SK-MEL-5 (cell line): ENCODE measurements around the gene VWA5B1. TPM values are rescaled to one million over a fixed set of nuclear protein-coding genes. Genes with fewer than 3 reads are reported as not detected.

Source experiments
- DNase-seq: peaks from one replicate; pipeline ENCODE4 v3.0.0-alpha.2; 2016; ENCODE audit warnings: low read depth, low spot score
- in situ Hi-C: cut with HindIII; loops from 2 replicates; pipeline ENCODE4 v1.10.0; 2016; ENCODE audit warnings: low sequenced_read_pairs, high pct_unique_total_duplicates, low pct_unique_long_range_greater_than_20kb
- total RNA-seq: library from RNA; depleted of rRNA; stranded (reverse); fragments of >200 nt; shearing (Covaris generic); gene quantifications from 2 replicates; pipeline ENCODE4 v1.2.3, GENCODE V29; 2014

VWA5B1 gene
- total RNA-seq, 1 experiment from 2014 or later, result not detected

- in situ Hi-C loops, result no loop called here
- no peak for DNase-seq
Observed at GRCh38 chr1:20355101-20355827, 64.6 kb downstream of the VWA5B1 start.

GRCh38 chr1:20355828-20356735 is 65.4 kb downstream of the VWA5B1 start:
- DNase-seq, result no peak
- in situ Hi-C loops, result no loop called here

GRCh38 chr1:20356850-20357459 is 66.3 kb downstream of the VWA5B1 start:
- DNase-seq, result no peak
- in situ Hi-C loops, result no loop called here

DNA sequence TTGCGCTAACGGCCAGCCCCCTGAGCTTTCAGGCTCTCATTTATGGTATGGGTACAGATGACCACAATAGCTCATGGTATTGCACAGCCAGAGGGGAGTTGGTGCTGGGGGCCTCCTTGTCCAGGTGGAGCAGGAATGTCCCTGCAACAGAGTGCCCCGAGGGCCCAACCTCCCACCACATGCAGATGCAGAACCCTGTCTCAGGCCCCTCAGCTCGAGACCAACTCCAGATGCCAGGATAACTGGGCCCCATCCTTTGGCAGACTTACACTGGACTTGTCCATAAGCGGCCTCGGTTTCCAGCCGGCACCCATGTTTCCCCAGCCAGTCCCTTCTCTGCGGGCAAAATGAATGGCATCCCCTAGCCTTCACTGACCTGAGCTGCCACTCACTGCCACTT is 67.1 kb downstream of the VWA5B1 start:
- DNase-seq, result no peak
- in situ Hi-C loops, result no loop called here

DNA sequence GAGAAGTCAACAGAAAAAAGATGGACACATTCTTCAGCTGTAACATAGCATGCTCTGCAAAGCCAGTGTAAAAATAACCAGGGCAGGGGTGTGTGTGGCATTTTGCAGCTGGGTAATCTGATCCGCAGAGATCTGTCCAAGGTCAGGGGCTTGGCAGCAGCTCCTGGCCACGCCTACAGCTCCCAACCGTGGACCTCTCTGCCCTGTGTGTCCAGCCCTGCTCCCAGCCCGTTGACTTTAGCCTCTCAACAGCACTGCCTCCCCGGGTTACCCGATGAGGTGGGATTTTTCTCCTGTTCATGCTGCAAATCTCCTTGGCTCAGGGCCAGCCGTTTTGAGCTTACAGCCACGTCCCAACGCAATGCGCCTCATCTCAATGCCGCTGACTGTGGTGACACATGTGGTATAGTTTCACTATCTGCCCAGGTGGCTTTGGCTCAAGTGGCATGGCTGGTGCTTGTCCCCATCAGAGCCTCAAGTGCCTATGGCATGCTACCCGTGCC is 68.1 kb downstream of the VWA5B1 start:
- in situ Hi-C loops, result no loop called here
- no peak for DNase-seq

- DNase-seq, result no peak
- in situ Hi-C loops, result no loop called here
Observed at GRCh38 chr1:20359451-20360330, 69.0 kb downstream of the VWA5B1 start.

DNA sequence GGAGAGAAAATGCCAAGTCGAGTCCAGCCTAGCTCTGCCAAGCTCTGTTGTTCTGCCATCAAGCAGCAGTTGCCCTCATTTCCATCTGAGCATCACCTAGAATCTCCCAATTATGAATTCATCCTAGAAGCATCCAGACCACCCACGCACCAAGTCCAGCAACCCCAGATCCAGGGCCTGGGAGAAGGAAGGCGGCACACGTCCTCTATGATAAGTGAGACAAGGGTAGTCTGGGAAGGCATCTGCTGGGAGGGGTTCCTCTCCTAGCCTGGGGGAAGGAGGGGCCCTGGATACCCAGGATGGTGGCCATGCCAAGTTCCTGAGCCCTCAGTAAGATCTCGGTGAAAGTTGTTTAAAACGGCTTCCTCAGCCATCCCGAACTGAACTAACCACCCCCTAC is 70.7 kb downstream of the VWA5B1 start:
- in situ Hi-C loops, result no loop called here
- no peak for DNase-seq

DNA sequence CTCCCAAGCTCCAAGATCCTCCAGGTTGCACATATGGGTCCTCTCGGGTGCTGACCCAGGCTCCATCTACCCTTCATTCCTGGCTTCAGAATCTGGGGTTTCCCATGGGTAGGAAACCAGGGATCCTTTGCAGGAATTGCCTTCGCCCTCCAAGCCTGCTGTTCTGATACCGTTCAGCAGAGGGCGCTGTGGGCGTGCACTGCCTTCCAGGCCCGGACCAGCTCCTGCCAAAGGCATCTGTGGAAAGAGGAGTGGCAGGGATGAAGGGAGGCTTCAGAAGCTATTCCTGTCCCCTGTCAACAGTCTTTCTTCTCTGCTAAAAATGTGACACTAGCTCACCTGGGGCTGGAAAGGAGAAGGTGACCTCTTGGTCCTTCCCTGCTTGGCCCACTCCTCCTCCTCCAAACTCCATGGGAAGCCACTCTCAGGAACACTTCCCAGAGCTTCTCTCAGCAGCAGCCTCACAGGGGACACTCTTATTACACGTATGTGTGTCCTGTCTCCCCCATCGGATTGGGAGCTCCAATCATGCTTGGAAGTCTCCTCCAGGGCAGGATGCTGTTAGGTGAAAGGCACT is 71.2 kb downstream of the VWA5B1 start:
- in situ Hi-C loops, result no loop called here
- DNase-seq, result peak; percentile 67

DNA sequence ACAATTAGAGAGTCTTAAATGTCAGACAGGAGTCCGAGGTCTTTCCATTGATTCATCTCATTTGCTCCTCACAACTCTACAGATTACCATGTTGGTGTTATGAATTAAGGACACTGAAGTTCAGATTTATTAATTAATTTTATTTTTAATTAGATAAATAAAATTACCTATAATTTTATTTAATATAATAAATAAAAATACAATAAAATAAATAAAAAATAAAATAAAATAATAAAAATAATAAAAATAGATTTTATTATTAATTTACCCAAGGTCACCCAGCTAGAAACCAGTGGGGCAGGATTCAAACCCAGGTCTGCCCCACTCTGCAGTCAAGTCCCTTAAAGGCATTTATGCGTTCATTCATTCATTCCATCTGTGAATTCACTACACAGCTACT is 72.2 kb downstream of the VWA5B1 start:
- no peak for DNase-seq
- in situ Hi-C loops, result no loop called here

GRCh38 chr1:20365421-20366055 is 74.9 kb downstream of the VWA5B1 start:
- in situ Hi-C loops, result no loop called here

DNA sequence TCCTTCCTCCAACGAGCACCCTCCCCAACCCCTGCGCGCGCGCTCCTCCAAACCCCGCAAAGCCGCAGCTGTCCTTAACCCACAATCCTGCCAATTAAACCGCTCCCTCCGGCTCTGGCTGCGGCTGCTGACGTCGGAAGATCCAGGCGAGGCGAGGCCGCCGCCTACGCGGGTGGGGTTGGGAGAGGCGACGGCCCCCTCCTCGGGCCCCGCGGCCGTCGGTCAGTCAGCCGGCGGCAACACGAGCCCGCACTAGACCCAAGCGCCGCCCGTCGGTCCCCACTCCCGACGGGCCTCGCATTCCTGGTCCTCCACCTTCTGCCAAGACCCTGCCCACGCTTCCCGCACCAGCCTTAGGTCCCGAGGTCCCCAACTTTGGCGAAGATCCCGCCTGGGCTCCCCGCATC is 75.4 kb downstream of the VWA5B1 start:
- in situ Hi-C loops, result no loop called here
- no peak for DNase-seq

More at GRCh38 chr1:20365421-20366055, 74.9 kb downstream of the VWA5B1 start:
- no peak for DNase-seq

GRCh38 chr1:20366463-20367115 is 75.9 kb downstream of the VWA5B1 start:
- in situ Hi-C loops, result no loop called here
- DNase-seq, result no peak

- in situ Hi-C loops, result no loop called here
- peak; percentile 66 for DNase-seq
Observed at GRCh38 chr1:20367116-20367585, 76.5 kb downstream of the VWA5B1 start.

- in situ Hi-C loops, result no loop called here
- DNase-seq, result no peak
Observed at GRCh38 chr1:20367626-20368025, 77.0 kb downstream of the VWA5B1 start.

DNA sequence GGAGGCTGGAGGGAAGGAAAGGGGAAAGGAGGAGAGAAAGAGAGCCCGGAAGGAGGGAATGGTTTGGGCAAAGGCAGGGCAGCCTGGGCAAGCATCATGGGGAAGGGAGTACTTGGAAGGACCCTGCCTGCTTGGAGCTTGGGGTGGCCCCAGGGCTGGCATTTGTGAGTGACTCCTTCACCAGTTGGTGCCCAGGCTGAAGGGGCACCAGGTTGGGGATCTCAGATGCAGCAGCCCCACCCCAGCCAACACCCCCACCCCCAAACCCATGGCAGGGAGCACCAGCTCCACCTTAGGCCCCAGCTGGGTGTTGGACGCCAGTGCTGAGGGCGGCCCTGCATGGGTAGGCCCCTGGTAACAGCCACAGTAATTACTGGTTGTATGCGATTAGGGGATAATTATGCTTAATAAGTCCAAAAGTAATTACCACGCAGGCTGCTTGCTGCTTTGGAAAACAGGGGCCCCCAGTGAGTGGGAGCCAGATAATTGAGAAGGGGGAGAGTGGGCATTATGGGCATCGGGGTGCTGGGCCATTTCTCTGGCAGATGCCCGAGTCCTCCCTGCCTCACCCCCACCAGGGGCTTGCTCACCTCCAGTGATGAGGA is 78.3 kb downstream of the VWA5B1 start:
- DNase-seq, result no peak
- in situ Hi-C loops, result no loop called here

DNA sequence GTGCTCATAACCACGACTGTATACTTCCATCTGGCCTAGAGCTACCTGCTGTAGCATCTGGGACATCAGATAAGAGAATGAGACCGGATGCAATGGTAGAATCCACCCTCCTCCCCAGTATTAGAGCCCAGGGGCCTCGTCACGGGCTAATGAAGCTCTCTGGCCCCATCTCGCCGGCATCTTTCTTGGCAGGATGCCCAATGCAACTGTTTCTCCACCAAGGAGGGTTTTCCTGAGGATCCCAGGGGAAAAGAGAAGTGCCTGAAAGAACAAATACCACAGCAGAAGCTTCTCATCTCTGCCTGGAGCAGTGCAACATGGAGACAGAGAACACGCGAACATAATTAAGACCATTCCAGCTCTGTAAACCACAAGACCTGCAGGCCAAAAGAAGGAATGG is 80.0 kb downstream of the VWA5B1 start:
- DNase-seq, result no peak

More for the DNA sequence above, 80.0 kb downstream of the VWA5B1 start:
- in situ Hi-C loops, result no loop called here
